GM21717 (cell line): Measurements from ENCODE around the gene ADCK1.
"Not testable (repeated sequence)": the region's sequence is repeated elsewhere in the genome, so short reads cannot be mapped to it uniquely, and the experiment has no call there.

Experiments used
- ATAC-seq: cut with Tn5 transposase; IDR thresholded peaks from one replicate; pipeline ENCODE4 v1.9.1; 2021; ENCODE audit warnings: mild to moderate bottlenecking, moderate library complexity; ENCODE audit not compliant: unreplicated experiment

ADCK1 gene, protein sequence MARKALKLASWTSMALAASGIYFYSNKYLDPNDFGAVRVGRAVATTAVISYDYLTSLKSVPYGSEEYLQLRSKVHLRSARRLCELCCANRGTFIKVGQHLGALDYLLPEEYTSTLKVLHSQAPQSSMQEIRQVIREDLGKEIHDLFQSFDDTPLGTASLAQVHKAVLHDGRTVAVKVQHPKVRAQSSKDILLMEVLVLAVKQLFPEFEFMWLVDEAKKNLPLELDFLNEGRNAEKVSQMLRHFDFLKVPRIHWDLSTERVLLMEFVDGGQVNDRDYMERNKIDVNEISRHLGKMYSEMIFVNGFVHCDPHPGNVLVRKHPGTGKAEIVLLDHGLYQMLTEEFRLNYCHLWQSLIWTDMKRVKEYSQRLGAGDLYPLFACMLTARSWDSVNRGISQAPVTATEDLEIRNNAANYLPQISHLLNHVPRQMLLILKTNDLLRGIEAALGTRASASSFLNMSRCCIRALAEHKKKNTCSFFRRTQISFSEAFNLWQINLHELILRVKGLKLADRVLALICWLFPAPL

DNA sequence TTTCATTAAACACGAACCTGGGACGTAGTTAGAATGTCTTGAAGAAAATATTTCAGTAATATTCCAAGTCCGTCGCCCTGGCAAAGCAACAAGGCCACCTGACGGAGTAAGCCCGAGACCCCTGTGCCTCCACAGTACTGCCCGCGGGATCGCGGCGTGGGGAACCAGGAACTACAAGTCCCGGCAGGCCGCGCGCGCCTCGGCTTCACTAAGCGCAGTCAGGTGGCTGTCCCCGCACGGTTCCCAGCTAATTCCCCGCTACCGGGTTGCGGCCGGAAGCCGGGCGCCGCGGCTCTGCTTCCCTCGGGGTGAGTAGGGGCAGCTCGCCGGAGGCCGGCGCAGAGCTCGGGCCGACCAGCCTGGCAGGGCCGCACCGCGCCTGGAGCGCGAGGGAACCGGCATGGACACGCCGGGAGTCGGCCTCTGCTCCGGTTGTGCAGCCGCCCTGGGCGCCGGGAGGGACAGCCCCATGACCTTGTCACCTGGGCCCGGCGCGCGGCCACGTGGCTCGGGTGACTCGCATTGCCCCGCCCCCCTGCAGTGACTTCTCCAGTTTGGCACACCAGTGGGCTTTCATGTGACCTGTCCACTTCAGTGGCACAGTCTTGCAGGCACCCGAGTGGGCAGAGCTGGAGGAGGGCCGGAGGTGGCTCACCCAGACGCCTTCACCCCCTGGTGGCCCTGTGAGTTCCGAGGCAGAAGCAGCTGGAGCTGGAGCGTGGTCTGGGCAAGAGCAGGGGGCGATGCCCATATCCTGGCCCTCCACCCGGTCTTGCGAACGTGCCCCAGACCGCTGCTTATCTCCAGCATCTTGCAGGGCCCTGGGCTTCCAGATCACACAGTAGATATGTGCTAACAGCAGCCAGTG lies at the start of gene ADCK1:
ADCK1 (plus strand) TSS at position 247 of the 868 bp plus-strand sequence. CDS start 18,870 bp downstream, outside the sequence.
- peak; percentile 90 for ATAC-seq

DNA sequence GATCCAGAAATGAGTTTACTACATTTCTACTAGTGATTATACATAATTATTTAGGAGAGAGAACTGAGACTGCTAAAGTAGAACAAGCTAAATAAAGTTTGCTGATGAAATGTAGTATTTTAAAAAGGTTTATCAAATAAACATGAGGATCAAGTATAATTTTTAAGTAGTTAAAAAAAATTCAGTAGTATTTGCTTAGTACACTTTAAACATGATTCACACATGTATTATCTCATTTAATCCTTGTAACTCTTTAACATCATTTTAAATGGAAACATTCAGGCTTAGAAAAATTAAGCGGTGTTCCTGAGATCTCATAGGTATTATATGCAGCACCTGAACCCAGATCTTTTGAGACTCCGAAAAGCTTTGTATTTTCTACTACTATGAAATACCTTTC lies 47.6 kb upstream of the ADCK1 start:
- no peak for ATAC-seq

DNA sequence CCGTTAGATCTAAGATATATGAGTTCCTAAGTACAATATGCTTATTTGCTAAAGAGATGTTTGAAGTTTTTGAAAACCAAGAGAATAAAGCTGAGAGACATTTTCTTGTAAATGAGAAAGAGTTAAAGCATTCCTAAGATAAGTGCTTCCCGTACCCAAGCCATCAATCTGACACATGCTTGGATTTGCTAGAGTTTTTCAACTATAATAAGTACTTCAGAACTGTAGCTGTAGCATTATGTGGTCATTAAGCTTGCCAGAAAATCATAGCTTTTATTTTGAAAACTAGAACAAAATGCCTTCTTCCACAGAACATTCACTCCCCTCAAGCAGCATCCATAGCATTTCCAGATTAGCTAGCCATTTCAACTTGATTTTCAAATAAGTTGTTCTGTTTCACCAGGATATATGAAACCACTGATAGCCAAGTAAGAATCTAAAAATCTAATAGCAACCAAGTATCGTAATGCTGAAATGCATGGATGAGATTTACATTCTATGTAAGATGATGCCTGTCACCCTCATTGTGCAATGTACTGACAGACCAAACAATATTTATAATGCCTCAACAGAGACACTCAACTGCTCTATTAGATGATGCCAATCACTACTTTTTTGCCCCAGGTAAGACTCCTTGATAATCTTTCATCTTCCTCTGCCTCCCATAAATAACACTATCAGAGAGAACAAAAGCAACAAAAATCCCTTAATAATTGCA lies 47.0 kb upstream of the ADCK1 start:
- ATAC-seq: no peak

DNA sequence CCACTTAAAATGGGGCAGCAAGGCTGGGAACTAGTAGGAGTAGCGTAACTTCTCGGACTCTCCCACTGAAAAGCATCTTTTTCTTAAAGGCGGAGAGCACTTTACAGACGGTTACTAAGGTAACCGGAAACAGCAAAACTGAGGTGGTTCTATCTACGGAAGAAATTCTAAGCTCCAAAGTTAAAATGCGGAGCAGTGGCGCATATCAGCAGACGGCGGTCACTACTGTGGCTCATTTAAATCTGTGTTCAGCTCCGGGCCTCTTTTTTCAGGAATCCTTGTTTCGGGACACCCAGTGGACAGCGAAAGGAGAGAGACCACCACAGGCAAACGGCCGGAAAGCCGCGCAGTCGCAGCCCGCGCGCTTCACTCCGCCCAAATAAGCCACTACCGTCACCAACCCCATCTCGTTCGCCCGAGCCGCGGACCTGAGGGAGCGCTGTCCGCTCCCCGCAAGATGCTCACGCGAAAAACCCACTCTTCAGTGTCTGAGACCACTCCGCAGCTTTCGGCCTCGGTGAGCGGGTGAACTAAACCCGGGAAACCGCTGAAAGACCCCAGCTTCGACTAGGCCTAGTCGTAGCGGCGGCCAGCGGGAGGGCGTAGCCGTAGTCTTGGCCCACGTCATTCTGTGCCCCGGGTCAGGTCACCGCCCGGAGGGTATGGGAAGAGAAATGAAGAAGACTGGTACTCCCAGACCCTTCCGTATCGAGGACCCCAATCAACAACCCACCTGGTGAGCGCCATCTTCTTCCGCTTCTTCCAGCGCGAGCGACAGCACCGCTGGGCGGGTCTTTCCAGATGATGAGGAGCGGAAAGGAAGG lies 39.3 kb upstream of the ADCK1 start, which contains the start of gene SNW1:
SNW1 (minus strand) TSS at position 776 of the 824 bp plus-strand sequence; CDS start at position 747, 29 bp downstream.
- ATAC-seq: peak; percentile 90

DNA sequence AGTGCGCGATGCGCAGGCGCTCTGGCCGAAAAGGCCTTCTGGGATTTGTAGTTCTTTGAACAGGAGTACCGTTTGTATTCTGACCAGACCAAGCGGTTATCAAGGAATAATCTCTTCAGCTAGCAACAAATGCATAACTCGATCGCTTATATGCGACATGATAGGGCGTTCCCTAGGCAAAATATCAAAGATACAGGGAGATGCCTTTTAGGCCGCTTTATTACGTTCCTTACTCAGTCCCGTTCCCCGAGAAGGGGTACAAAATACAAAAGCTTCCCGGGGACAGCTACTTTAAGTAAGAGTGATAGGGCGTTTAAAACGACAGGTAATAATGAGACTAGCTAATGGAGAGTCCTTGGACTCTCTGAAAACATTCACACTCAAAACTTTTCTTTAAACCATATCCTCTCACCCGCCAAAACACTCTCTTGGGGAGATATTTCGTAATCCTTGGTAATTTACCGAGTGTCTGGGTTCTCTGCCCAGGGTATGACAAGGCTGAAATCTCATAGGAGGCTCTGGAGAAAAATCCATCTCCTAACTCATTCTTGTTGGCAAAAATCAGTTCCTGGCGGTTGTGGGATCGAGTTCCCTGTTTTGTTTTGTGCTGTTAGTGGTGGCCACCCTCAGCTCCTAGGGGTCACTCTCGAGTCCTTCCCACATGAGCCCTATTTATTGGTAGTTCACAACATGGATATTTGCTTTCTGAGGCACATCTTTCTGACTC lies 38.5 kb upstream of the ADCK1 start:
- peak; percentile 12 for ATAC-seq

DNA sequence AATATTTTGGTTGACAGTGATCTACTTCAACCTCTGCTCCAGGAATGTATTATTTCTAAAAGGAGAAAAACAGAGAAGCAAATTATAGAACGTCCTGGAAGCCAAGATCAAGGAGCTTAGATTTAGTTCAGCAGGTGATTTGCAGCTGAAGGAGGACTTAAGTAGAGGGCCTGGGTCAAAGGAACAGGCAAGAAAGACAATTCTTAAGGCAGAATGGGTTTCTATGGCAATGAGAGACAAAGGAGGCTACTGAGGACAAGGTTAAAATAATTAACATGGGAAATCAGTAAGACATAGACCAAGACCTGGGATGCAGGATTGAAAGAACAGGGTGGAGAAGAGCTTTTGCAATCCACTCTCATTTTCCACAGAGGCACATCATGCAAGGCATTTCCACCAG lies 36.6 kb upstream of the ADCK1 start:
- ATAC-seq: no peak

- no peak for ATAC-seq
These were observed 35.9 kb upstream of the ADCK1 start for GRCh38 chr14:77763978-77764377.

- ATAC-seq: not testable (repeated sequence)
These were observed 31.4 kb upstream of the ADCK1 start for GRCh38 chr14:77768442-77769069.

DNA sequence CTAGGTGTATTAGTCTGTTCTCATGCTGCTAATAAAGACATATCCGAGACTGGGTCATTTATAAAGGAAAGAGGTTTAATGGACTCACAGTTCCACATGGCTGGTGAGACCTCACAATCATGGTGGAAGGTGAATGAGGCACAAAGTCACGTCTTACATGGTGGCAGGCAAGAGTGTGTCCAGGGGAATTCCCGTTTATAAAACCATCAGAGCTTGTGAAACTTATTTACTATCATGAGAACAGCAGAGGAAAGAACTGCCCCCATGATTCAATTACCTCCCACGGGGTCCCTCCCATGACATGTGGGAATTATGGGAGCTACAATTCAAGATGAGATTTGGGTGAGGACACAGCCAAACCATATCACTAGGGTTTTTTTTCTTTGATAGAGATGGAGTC lies 25.9 kb upstream of the ADCK1 start:
- ATAC-seq: not testable (repeated sequence)

- ATAC-seq: peak; percentile 64
These were observed 17.7 kb upstream of the ADCK1 start for GRCh38 chr14:77782202-77782601.

GRCh38 chr14:77786148-77786547 lies 13.8 kb upstream of the ADCK1 start:
- ATAC-seq: no peak

GRCh38 chr14:77790566-77791224 lies 9.2 kb upstream of the ADCK1 start:
- ATAC-seq: no peak

DNA sequence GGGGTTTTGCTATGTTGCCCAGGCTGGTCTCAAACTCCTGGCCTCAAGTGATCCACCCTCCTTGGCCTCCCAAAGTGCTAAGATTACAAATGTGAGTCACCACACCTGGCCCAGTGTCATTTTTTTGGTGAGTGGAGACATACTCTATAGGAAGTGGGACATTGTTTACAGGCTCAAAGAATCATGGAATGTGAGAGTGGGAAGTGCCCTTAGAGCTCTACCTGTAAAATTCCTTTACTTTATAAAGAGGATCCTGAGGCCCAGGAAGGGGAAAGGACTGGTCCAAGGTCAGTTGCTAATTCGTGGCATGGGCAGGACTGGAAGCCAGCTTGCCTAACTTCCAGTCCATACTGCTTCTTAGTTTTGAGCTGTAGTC lies 8.7 kb upstream of the ADCK1 start:
- no peak for ATAC-seq

DNA sequence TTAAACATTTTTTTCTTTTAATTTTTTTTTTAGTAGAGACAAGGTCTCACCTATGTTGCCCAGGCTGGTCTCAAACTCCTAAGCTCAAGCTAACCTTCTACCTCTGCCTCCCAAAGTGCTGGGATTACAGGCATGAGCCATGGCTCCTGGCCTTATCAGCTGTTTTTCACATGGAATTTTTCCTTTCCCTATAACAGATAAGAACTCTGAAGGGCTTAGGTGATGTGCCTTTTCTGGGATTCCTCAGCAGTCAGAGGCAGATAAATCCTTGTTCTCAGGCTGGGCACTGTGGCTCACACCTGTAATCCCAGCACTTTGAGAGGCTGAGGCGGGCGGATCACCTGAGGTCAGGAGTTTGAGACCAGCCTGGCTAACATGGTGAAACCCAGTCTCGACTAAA lies 6.7 kb upstream of the ADCK1 start:
- ATAC-seq: not testable (repeated sequence)

DNA sequence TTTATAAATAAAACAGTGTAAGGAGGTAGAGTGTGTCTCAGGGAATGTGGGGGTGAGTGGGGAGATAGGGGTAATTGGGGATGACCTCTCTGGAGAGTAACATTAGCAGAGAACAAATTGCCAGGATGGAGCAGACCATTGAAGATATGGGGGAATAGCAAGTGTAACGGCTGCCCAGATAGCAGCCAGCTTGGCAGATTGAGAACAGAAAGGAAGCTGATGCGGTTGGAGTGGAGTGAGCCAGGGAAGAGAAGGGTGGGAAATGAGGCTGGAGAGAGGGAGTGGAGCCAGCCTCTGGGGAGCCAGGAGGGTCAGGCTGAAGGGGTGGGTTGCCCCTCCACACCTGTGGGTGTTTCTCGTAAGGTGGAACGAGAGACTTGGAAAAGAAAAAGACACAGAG lies 5.6 kb upstream of the ADCK1 start:
- no peak for ATAC-seq

DNA sequence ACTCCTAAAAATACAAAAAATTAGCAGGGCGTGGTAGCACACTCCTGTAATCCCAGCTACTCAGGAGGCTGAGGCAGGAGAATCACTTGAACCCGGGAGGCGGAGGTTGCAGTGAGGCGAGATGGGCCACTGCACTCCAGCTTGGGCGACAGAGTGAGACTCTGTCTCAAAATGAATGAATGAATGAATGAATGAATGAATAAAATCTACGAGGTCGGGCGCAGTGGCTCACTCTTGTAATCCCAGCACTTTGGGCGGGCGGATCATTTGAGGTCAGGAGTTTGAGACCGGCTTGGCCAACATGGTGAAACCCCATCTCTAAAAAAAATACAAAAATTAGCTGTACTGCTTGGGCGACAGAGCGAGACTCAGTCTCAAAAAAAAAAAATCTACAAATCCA lies 453 bp upstream of the ADCK1 start:
- ATAC-seq: not testable (repeated sequence)

DNA sequence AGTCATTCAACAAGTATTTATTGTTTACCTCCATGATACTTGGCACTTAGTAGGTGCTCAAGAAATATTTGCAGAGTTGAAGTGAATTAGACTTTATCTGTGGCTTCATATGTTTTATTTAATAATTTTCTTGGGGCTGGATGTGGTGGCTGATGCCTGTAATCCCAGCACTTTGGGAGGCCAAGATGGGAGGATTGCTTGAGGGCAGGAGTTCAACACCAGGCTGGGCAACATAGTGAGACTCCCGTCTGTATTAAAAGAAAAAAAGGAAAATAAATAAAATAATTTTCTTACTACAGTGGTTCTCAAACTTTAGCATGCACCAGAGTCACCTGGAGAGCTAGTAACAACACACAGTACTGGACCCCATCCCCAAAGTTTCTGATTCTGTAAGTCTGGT lies 905 bp downstream of the ADCK1 start:
- no peak for ATAC-seq

GRCh38 chr14:77804592-77804991 lies 4.7 kb downstream of the ADCK1 start:
- ATAC-seq: no peak
